ENCODE data around the gene HMX2. TPM values are rescaled to one million over a fixed set of nuclear protein-coding genes. Genes with fewer than 3 reads are reported as not detected.

HMX2 gene
- total and polyA plus RNA-seq, 2 of the 8 experiments (the other 6 are each of a cell fraction or from before 2014, with no cell fraction given) = 2.0 to 2.7 TPM

- no peak for TF ChIP-seq MAFK (IDR thresholded peaks at IDR 0.05; ENCODE audit: low read depth, low read length)
- no peak for TF ChIP-seq CHD2 (IDR thresholded peaks at IDR 0.05; ENCODE audit: low read length)
- no peak for TF ChIP-seq EZH2 (IDR thresholded peaks at IDR 0.05; ENCODE audit: low read depth, low read length, severe bottlenecking)
- no peak for TF ChIP-seq RFX5 (IDR thresholded peaks at IDR 0.05; ENCODE audit: borderline replicate concordance, low read depth, low read length)
- TF ChIP-seq JUND (IDR thresholded peaks at IDR 0.05; ENCODE audit: low read length) = 0 out of 2 replicates have a peak, but pooled peaks have one; percentile 21
- TF ChIP-seq EP300 (IDR thresholded peaks at IDR 0.05; ENCODE audit: borderline replicate concordance in 1 of 2, low read depth in 2 of 2, low read length in 2 of 2) = peak in 1 of 2 experiments; percentile 58; a peak in 1 of 3 replicates
- TF ChIP-seq POU5F1 (IDR thresholded peaks at IDR 0.05; ENCODE audit: low read depth, low read length) = no peak
- TF ChIP-seq CBX5 (IDR thresholded peaks at IDR 0.05; ENCODE audit: low read depth, low read length) = no peak
- TF ChIP-seq TEAD4 (IDR thresholded peaks at IDR 0.05; ENCODE audit: low read depth, low read length) = peak; percentile 86
- TF ChIP-seq CBX8 (IDR thresholded peaks at IDR 0.05; ENCODE audit: borderline replicate concordance, low read depth, low read length) = no peak
- no peak for TF ChIP-seq EGR1 (IDR thresholded peaks at IDR 0.05; ENCODE audit: borderline replicate concordance, low read depth, low read length)
- TF ChIP-seq NANOG (IDR thresholded peaks at IDR 0.05; ENCODE audit: insufficient read depth, low read depth, low read length, poor library complexity, severe bottlenecking) = no peak
- TF ChIP-seq NRF1 (IDR thresholded peaks at IDR 0.05; ENCODE audit: low read depth, low read length) = no peak
- TF ChIP-seq SIRT6 (IDR thresholded peaks at IDR 0.05; ENCODE audit: low read length) = no peak
- no peak for TF ChIP-seq SIX5 (IDR thresholded peaks at IDR 0.05; ENCODE audit: low read depth, low read length)
- TF ChIP-seq ASH2L (IDR thresholded peaks at IDR 0.05; ENCODE audit: low read length) = peak; percentile 87
- TF ChIP-seq GTF2F1 (IDR thresholded peaks at IDR 0.05; ENCODE audit: borderline replicate concordance, low read depth, low read length) = no peak; the same call in 1 of the 2 replicates
- TF ChIP-seq BRCA1 (IDR thresholded peaks at IDR 0.05; ENCODE audit: low read depth, low read length) = no peak
- no peak for TF ChIP-seq ZNF274 (IDR thresholded peaks at IDR 0.05; ENCODE audit: borderline replicate concordance, extremely low read depth, low read length)
- TF ChIP-seq SP1 (IDR thresholded peaks at IDR 0.05; ENCODE audit: low read depth, low read length) = no peak
- no peak for TF ChIP-seq KDM1A (IDR thresholded peaks at IDR 0.05; ENCODE audit: borderline replicate concordance, low read length)
- peak; percentile 90 for TF ChIP-seq E2F6 (IDR thresholded peaks at IDR 0.05)
- TF ChIP-seq RNF2 (IDR thresholded peaks at IDR 0.05; ENCODE audit: borderline replicate concordance, low read depth, low read length, missing control alignments, poor library complexity, severe bottlenecking) = no peak
These were observed 30.1 kb upstream of the HMX2 start (continued) for GRCh38 chr10:123117644-123118417.
